ENCODE measurements around the gene SPON2.

SPON2 gene

GRCh38 chr4:1216869-1217294 is 44.5 kb upstream of the SPON2 start:
- no peak overlapping the region for H3K4me3 ChIP-seq (ENCODE audit: low read depth, low read length)

DNA sequence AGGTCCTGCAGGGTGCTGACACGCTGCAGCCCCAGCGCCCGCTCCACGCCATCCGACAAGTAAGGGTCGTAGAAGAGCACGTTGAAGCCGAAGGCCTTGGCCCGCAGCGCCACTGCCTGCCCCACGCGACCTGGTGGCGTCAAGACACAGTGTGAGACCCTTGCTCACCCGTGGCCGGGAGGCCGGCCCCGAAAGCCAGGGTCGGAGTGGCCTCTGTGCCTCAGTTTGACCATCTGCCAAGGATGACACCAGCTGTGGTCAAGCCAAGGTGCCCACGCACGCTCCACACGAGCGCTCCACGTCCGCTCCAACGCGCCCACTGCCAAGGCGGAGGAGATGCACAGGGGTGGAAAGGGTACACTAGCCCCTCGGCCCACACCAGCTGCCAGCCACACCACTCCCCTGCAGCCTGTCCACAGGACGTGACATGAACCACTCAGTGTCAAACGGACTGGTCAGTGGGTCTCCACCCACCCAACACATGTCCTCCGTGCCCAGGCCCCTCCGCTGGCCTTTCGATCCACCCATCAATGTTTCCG is 43.8 kb upstream of the SPON2 start:
- no peak overlapping the region for H3K4me3 ChIP-seq (ENCODE audit: low read depth, low read length)
- TF ChIP-seq CTCF (IDR thresholded peaks at IDR 0.05; ENCODE audit: low read depth, low read length): no peak

More at GRCh38 chr4:1216869-1217294, 44.5 kb upstream of the SPON2 start:
- TF ChIP-seq CTCF (IDR thresholded peaks at IDR 0.05; ENCODE audit: low read depth, low read length): no peak

DNA sequence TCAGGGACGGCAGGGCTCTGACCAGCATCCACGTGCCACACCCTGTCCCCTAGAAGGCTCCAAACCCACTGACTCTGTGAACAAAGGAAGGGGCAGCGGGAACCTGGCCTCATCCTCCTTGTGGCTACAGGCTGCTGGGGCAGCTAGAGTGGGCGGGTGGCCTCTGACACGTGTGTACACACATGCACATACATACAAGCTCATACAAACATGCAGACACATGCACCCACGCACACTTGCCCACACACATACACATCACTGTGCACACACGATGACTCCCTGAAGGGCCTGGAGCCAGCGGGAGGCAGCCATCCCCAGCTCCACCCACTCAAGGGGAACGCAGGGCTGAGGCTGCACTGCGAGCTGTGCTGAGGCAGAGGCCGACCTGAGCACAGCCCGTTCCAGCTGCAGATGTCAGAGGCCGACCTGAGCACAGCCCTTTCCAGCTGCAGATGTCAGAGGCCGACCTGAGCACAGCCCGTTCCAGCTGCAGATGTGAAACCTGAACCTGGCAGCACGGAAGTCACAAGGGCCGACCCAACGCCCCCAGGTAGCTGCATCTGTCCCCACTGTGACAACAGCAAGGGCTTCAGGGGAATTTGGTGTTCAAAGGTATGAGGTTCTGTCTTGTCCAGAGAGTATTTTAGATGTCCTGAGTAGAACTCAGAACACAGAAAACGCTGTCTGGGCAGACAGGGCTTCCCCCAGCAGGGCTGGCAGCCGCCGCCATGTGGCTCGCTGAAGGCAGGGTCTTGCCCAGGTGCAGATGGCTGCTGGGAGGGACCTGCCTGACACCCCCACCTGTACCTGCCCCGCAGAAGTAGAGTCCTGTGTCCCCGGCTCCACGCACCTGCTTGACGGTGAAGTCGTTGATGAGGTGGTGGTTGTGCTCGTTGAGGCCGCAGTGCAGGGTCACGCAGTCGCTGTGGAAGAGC is 43.0 kb upstream of the SPON2 start:
- TF ChIP-seq CTCF (IDR thresholded peaks at IDR 0.05; ENCODE audit: low read depth, low read length): no peak
- no peak overlapping the region for H3K4me3 ChIP-seq (ENCODE audit: low read depth, low read length)

GRCh38 chr4:1214101-1215095 is 42.0 kb upstream of the SPON2 start:
- TF ChIP-seq CTCF (IDR thresholded peaks at IDR 0.05; ENCODE audit: low read depth, low read length): no peak
- no peak overlapping the region for H3K4me3 ChIP-seq (ENCODE audit: low read depth, low read length)

- no peak overlapping the region for H3K4me3 ChIP-seq (ENCODE audit: low read depth, low read length)
- TF ChIP-seq CTCF (IDR thresholded peaks at IDR 0.05; ENCODE audit: low read depth, low read length): no peak
Measured at GRCh38 chr4:1213336-1213995, 41.1 kb upstream of the SPON2 start.

GRCh38 chr4:1212546-1213335 is 40.4 kb upstream of the SPON2 start:
- no peak overlapping the region for H3K4me3 ChIP-seq (ENCODE audit: low read depth, low read length)
- no peak for TF ChIP-seq CTCF (IDR thresholded peaks at IDR 0.05; ENCODE audit: low read depth, low read length)
